ENCODE results near the gene RAB3C. TPM values are rescaled to one million over a fixed set of nuclear protein-coding genes. Genes with fewer than 3 reads are reported as not detected.

Gene RAB3C
- total and polyA plus RNA-seq, 2 donors (not counting 1 experiment from before 2014, with no cell fraction given), result not detected

DNA sequence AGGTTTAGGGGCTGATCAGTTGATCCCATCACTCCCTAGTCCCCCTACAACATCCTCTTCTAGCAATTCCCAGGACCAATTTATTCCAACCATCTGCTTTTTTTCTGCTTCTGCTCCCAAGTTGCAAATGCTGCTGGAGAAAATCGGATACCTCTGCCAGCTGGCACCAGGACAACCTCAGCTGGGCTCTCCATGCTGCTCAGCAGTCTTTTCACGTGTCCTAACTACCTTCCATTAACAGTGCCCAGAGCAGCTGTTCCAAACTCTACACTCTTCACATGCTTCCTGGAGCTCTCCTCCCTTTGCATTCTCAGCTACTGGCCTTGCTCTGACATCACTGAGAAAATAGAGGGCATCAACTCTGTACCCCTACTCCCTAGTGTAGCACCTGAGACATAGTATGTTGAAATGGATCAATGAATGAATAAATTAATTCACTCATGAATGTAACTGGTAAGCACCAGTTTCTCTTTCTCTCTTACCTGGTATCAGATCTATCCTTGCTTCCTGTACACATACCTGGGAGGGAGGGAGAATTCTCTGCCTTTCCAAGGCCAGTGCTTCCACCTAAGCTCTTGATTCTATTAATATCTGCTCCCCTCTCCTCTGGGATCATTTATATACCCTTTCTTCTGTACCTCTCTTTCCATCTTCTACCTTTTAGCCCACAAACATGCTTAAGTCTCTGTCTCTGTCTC is 191.0 kb downstream of the RAB3C start:
- no peak overlapping the region for H3K4me3 ChIP-seq (replicated peaks in 1 of 4; ENCODE audit: control extremely low read depth in 1 of 4, insufficient read depth in 1 of 4, low read depth in 3 of 4, low read length in 4 of 4)
- no peak overlapping the region for H3K4me2 ChIP-seq (ENCODE audit: extremely low read depth, insufficient read depth, low read length)
- no peaks in the 10 kb centered on the region for H4K20me1 ChIP-seq (ENCODE audit: control insufficient read depth, extremely low read depth, insufficient read depth, low read length)
- no peak overlapping the region for H2AFZ ChIP-seq (ENCODE audit: low read length)
- H3K36me3 ChIP-seq (ENCODE audit: control insufficient read depth, insufficient read depth, low read length), result no peaks in the 10 kb centered on the region
- H3K27ac ChIP-seq (ENCODE audit: insufficient read depth, low read length), result no peak overlapping the region
- no peaks in the 10 kb centered on the region for H3K27me3 ChIP-seq (ENCODE audit: control insufficient read depth, insufficient read depth, low read length)
- no peak for TF ChIP-seq EZH2 (IDR thresholded peaks at IDR 0.05; ENCODE audit: low read length, missing control alignments)
- TF ChIP-seq, protein P1, sequence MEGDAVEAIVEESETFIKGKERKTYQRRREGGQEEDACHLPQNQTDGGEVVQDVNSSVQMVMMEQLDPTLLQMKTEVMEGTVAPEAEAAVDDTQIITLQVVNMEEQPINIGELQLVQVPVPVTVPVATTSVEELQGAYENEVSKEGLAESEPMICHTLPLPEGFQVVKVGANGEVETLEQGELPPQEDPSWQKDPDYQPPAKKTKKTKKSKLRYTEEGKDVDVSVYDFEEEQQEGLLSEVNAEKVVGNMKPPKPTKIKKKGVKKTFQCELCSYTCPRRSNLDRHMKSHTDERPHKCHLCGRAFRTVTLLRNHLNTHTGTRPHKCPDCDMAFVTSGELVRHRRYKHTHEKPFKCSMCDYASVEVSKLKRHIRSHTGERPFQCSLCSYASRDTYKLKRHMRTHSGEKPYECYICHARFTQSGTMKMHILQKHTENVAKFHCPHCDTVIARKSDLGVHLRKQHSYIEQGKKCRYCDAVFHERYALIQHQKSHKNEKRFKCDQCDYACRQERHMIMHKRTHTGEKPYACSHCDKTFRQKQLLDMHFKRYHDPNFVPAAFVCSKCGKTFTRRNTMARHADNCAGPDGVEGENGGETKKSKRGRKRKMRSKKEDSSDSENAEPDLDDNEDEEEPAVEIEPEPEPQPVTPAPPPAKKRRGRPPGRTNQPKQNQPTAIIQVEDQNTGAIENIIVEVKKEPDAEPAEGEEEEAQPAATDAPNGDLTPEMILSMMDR (conservative IDR thresholded peaks at IDR 0.05 in 1 of 2, IDR thresholded peaks at IDR 0.05 in 1 of 2; ENCODE audit: low read depth in 1 of 2, low read length in 2 of 2), result no peak
- H3K9ac ChIP-seq (ENCODE audit: insufficient read depth, low read length), result no peak overlapping the region
- H3K9me3 ChIP-seq (ENCODE audit: control insufficient read depth, insufficient read depth, low read depth, low read length), result no peaks in the 10 kb centered on the region
- DNase-seq (ENCODE audit: low read depth in 2 of 2), result no peak
- no peaks in the 10 kb centered on the region for H3K79me2 ChIP-seq (ENCODE audit: control insufficient read depth, insufficient read depth, low read length)
- H3K4me1 ChIP-seq (ENCODE audit: control insufficient read depth, extremely low read depth, insufficient read depth, low read length), result no peaks in the 10 kb centered on the region

DNA sequence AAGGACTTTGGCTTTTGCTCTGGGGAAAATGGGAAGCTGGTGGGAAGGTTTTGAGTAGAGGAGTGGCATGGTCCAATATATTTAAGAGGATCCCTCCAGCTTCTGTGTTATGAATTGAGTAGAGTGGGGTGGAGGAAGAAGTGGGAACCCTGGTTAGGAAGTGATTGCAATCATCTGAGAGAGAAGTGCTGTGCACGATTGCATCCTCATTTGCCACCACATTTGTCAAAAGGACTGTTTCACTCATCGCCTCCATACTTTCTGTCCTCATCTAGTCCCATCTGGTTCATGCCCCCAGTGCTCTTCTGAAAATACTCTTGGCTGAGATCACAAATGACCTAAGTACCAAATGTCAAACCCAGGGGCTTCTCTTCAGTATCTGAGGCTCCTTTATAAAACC is 192.1 kb downstream of the RAB3C start:
- H4K20me1 ChIP-seq (ENCODE audit: control insufficient read depth, extremely low read depth, insufficient read depth, low read length), result no peaks in the 10 kb centered on the region
- no peak overlapping the region for H3K9ac ChIP-seq (ENCODE audit: insufficient read depth, low read length)
- H3K27me3 ChIP-seq (ENCODE audit: control insufficient read depth, insufficient read depth, low read length), result no peaks in the 10 kb centered on the region
- no peaks in the 10 kb centered on the region for H3K79me2 ChIP-seq (ENCODE audit: control insufficient read depth, insufficient read depth, low read length)
- no peak for TF ChIP-seq EZH2 (IDR thresholded peaks at IDR 0.05; ENCODE audit: low read length, missing control alignments)
- TF ChIP-seq, protein P1 (conservative IDR thresholded peaks at IDR 0.05 in 1 of 2, IDR thresholded peaks at IDR 0.05 in 1 of 2; ENCODE audit: low read depth in 1 of 2, low read length in 2 of 2), result no peak
- H3K27ac ChIP-seq (ENCODE audit: insufficient read depth, low read length), result no peak overlapping the region
- no peaks in the 10 kb centered on the region for H3K36me3 ChIP-seq (ENCODE audit: control insufficient read depth, insufficient read depth, low read length)
- no peak overlapping the region for H2AFZ ChIP-seq (ENCODE audit: low read length)
- H3K9me3 ChIP-seq (ENCODE audit: control insufficient read depth, insufficient read depth, low read depth, low read length), result no peaks in the 10 kb centered on the region
- no peak for DNase-seq (ENCODE audit: low read depth in 2 of 2)
- H3K4me1 ChIP-seq (ENCODE audit: control insufficient read depth, extremely low read depth, insufficient read depth, low read length), result no peaks in the 10 kb centered on the region
- H3K4me3 ChIP-seq (replicated peaks in 1 of 4; ENCODE audit: control extremely low read depth in 1 of 4, insufficient read depth in 1 of 4, low read depth in 3 of 4, low read length in 4 of 4), result no peak overlapping the region
- no peak overlapping the region for H3K4me2 ChIP-seq (ENCODE audit: extremely low read depth, insufficient read depth, low read length)

DNA sequence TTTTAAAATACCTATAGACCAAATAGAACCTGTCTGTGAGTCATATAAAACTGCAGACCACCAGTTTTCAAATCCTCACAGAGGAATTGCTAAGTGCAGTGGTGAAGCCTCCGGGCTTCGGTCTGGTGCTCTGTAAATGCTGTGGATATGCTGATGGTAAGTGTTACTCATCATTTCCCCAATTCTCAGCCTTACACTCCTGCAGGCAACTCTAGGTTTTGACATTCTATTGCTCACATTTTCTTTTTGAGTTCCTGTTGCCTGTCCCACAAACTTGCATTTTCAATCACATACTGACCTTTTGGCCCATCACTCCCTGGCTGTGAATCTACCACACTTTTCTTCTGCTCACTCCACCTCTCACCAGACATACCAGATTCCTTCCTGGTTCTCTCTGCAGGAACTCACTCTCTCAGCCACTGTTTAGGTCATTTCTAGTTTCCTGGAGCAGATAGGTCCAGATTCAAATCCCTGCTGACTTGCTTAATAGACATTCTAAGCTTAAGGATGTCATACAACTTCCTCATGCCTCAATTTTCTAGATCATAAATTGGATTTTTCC is 192.9 kb downstream of the RAB3C start:
- no peak for DNase-seq (ENCODE audit: low read depth in 2 of 2)
- Histone ChIP-seq H3K4me1 (ENCODE audit: control insufficient read depth, extremely low read depth, insufficient read depth, low read length) (no peaks in the 10 kb centered on the region), H3K79me2 (ENCODE audit: control insufficient read depth, insufficient read depth, low read length) (no peaks in the 10 kb centered on the region), H3K4me3 (replicated peaks in 1 of 4; ENCODE audit: control extremely low read depth in 1 of 4, insufficient read depth in 1 of 4, low read depth in 3 of 4, low read length in 4 of 4) (no peak overlapping the region), H3K27me3 (ENCODE audit: control insufficient read depth, insufficient read depth, low read length) (no peaks in the 10 kb centered on the region), H2AFZ (ENCODE audit: low read length) (no peak overlapping the region), H4K20me1 (ENCODE audit: control insufficient read depth, extremely low read depth, insufficient read depth, low read length) (no peaks in the 10 kb centered on the region), H3K4me2 (ENCODE audit: extremely low read depth, insufficient read depth, low read length) (no peak overlapping the region), H3K9me3 (ENCODE audit: control insufficient read depth, insufficient read depth, low read depth, low read length) (no peaks in the 10 kb centered on the region), H3K27ac (ENCODE audit: insufficient read depth, low read length) (no peak overlapping the region), H3K36me3 (ENCODE audit: control insufficient read depth, insufficient read depth, low read length) (no peaks in the 10 kb centered on the region), H3K9ac (ENCODE audit: insufficient read depth, low read length) (no peak overlapping the region)
- TF ChIP-seq EZH2 (IDR thresholded peaks at IDR 0.05; ENCODE audit: low read length, missing control alignments), result no peak
- TF ChIP-seq, protein P1 (conservative IDR thresholded peaks at IDR 0.05 in 1 of 2, IDR thresholded peaks at IDR 0.05 in 1 of 2; ENCODE audit: low read depth in 1 of 2, low read length in 2 of 2), result no peak
